RPMI8226 (cell line): Measurements from ENCODE around the gene RYR3.
A peak's percentile ranks its signal among the peaks of the same experiment; 100 is the strongest.

ENCODE experiments used
- DNase-seq: peaks from one replicate; pipeline ENCODE4 v3.0.0-alpha.2; 2015

RYR3 gene

GRCh38 chr15:33600212-33600611 is 289.4 kb downstream of the RYR3 start:
- DNase-seq = no peak

- no peak for DNase-seq
Observed at GRCh38 chr15:33601461-33601860, 290.7 kb downstream of the RYR3 start.

- no peak for DNase-seq
Observed at GRCh38 chr15:33608714-33609113, 297.9 kb downstream of the RYR3 start.

GRCh38 chr15:33612721-33613304 is 302.0 kb downstream of the RYR3 start:
- DNase-seq = no peak

GRCh38 chr15:33616475-33616874 is 305.7 kb downstream of the RYR3 start:
- peak; percentile 7 for DNase-seq

GRCh38 chr15:33618350-33618749 is 307.6 kb downstream of the RYR3 start:
- no peak for DNase-seq

DNA sequence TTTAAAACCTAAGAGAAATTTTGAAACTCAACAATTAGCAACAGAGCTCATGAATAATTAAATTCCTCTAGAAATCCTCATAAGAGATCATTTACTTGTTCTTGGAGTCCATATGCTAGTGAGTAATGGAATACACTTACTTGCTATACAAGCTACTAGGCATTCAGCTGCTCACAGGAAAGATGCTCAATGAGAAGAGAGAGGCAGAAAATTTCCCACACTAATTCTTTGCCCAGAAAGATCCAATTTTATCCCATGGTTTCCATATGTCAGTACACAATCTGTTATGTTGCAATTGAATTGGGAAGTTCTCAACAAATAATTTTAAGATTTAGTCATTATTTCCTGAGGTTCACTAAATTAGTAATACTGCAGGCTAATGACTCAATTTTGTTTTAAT is 310.4 kb downstream of the RYR3 start:
- DNase-seq = no peak

GRCh38 chr15:33623010-33623409 is 312.2 kb downstream of the RYR3 start:
- peak; percentile 2 for DNase-seq

- no peak for DNase-seq
Observed at GRCh38 chr15:33624439-33624838, 313.7 kb downstream of the RYR3 start.

GRCh38 chr15:33629647-33630046 is 318.9 kb downstream of the RYR3 start:
- DNase-seq = no peak

- no peak for DNase-seq
Observed at GRCh38 chr15:33636234-33636633, 325.5 kb downstream of the RYR3 start.

DNA sequence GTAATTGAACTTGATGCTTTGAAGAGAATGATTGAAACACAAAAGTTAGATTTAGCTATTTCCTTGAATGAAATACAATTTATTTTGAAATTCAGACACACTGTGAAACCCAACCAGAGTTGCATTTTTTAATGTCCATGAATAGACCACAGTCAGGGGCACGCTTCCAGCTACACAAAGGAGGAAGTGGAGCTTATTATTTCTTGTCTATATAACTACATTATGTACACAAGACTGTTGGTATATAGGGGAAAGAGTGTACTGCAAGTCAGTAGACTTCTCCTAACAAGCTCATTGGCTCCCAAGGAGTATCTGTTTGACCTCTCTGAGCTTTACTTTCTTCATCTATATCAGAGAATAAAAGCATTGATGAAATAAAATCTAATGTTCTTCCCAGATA is 326.2 kb downstream of the RYR3 start:
- no peak for DNase-seq

DNA sequence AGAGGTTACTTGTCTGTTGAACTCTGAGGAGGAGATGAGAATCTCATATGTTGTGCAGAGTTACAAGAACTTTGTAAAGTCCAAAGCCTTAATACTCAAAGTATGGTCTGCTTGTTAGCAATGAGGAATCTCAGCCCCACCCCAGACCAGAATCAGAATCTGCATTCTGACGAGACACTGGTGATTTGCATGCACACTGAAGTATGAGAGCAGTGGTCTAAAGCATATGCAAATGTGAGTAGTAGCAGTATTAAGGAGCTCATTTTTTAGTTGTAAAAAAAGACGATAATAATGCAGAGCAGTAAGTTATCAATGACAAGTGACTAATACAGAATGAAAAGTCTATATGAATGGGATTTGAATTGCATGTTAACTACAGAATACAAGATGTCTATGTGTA is 327.7 kb downstream of the RYR3 start:
- no peak for DNase-seq

GRCh38 chr15:33639051-33639450 is 328.3 kb downstream of the RYR3 start:
- DNase-seq = no peak

DNA sequence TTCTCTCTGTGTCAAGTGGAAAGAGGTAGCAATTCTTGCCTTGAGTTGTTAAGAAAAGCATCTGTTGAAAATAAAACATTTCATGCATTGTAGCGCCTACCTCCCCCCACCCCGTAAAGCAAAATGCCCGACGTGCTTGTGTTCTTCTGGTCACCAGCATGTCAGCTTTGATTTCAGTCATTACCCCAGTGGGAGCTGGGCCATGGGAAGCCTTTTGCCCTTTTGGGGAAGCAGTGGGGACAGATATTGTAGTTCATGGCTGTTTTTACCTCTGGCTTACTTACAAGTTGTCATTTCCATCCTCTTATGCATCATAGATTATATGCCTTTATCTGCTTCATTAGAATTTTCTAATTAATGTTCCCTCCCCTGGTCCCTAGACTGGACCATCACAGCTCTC is 328.7 kb downstream of the RYR3 start:
- DNase-seq = no peak

DNA sequence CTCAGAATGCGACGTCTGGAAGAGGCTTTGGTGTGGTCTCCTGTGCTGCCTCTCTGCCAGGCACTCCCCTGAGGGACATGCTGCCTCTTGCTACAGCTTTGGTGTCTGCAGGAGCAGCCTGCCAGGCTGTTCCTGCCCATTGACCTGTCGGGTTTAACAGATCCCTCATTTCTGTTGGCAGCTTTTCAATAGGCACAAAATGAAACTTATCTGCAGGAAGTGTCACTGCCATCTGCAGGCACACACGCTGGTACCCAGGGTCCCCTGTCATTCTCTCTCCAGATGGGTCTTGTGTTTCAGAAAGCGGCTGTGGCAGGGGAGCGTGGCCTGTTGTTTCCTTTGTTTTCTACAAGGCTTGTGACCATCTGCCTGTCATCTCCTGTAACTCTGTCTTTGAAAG is 329.2 kb downstream of the RYR3 start:
- DNase-seq = peak; percentile 39

- peak; percentile 2 for DNase-seq
Observed at GRCh38 chr15:33641069-33641468, 330.3 kb downstream of the RYR3 start.

DNA sequence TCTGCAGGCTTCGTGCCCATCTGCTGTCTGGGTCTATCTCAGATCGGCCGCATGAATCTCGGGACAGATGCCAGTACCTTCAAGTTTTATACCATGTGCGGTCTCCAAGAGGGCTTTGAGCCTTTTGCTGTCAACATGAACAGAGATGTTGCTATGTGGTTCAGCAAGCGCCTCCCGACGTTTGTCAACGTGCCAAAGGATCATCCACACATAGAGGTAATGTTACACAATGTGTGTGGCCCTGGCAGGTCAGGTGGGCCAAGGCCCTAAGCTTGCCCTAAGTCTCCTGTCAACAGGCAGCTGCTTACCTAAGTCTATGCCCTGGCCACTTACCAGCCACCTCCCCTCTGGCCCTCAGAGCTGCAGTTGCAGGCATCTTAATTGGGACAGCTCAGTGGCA is 333.5 kb downstream of the RYR3 start:
- DNase-seq = no peak

- DNase-seq = no peak
Observed at GRCh38 chr15:33646744-33647143, 336.0 kb downstream of the RYR3 start.

GRCh38 chr15:33649217-33649933 is 338.6 kb downstream of the RYR3 start:
- DNase-seq = no peak

- no peak for DNase-seq
Observed at GRCh38 chr15:33654860-33655259, 344.1 kb downstream of the RYR3 start.

DNA sequence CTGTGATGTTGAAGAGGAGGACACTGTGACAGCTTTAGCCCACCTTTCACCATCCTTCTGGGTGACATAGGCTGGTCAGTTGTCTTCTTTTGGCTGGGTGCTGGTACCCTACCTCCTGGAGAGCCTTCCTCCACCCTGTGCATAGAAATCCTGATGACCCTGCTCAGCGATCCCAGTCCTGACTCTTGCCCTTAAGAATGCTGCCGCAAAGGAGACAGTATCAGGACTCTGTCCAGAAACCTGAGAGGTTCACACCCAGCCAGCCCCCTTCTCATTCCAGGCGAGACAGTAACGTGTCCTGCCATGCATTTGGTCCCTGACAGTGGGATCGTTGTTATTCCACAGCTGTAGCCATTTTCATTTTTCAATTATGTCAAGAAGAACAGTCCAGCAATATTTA is 344.7 kb downstream of the RYR3 start:
- no peak for DNase-seq

- DNase-seq = no peak
Observed at GRCh38 chr15:33656168-33656567, 345.4 kb downstream of the RYR3 start.

GRCh38 chr15:33660151-33660550 is 349.4 kb downstream of the RYR3 start:
- DNase-seq = no peak

GRCh38 chr15:33662014-33662413 is 351.2 kb downstream of the RYR3 start:
- no peak for DNase-seq
